H1 (cell line): Measurements from ENCODE around the gene ST6GALNAC3. TPM values are rescaled to one million over a fixed set of nuclear protein-coding genes. Genes with fewer than 3 reads are reported as not detected.

ENCODE experiments used
- CTCF ChIA-PET: fragments of 300-600 bp; sonication (Branson Sonifier 250); formaldehyde crosslinking; loops from one replicate; lab custom pipeline; 2021; ENCODE audit not compliant: partially characterized antibody; lab: Charles Lee
- POLR2A ChIA-PET: fragments of 300-600 bp; sonication (Branson Sonifier 250); formaldehyde crosslinking; loops from one replicate; lab custom pipeline; 2021; ENCODE audit warnings: inconsistent platforms; ENCODE audit not compliant: partially characterized antibody; lab: Charles Lee
- DNase-seq, 2 experiments: peaks; one replicate each; pipeline versions ENCODE4 v3.0.0 to v3.0.0-alpha.2; 2010 to 2022; ENCODE audit warnings: low spot score in 2 of 2, low read depth in 1 of 2, mixed read lengths in 1 of 2
- FAIRE-seq: peaks from 2 replicates; lab custom pipeline; 2011; peaks lifted over from hg19 to GRCh38; lab: Jason Lieb, UNC
- H2AFZ ChIP-seq: 2 replicates; pipeline ENCODE4 v1.8.1; 2012; ENCODE audit warnings: low read length, inconsistent platforms
- H2AK5ac ChIP-seq: 2 replicates; pipeline ENCODE4 v1.6.1; 2013; ENCODE audit warnings: low read depth, low read length
- H2BK120ac ChIP-seq: replicated peaks from 2 replicates; pipeline ENCODE3; 2013; ENCODE audit warnings: low read depth, low read length, inconsistent platforms
- H2BK12ac ChIP-seq: 2 replicates; pipeline ENCODE4 v1.6.1; 2013; ENCODE audit warnings: low read depth, low read length
- H2BK15ac ChIP-seq: 2 replicates; pipeline ENCODE4 v1.6.1; 2013; ENCODE audit warnings: low read length
- H2BK20ac ChIP-seq: 2 replicates; pipeline ENCODE4 v1.6.1; 2013; ENCODE audit warnings: low read length
- H2BK5ac ChIP-seq: 2 replicates; pipeline ENCODE4 v1.6.1; 2013; ENCODE audit warnings: low read depth, low read length
- H3K14ac ChIP-seq: 2 replicates; pipeline ENCODE4 v1.6.1; 2013; ENCODE audit warnings: inconsistent platforms; ENCODE audit not compliant: insufficient read length
- H3K18ac ChIP-seq: 2 replicates; pipeline ENCODE4 v1.6.1; 2013; ENCODE audit warnings: low read length; ENCODE audit errors: extremely low read depth
- H3K23ac ChIP-seq: 2 replicates; pipeline ENCODE4 v1.6.1; 2013; ENCODE audit warnings: inconsistent platforms; ENCODE audit not compliant: insufficient read length
- H3K23me2 ChIP-seq: 2 replicates; pipeline ENCODE4 v1.6.1; 2013; ENCODE audit warnings: low read depth, low read length
- H3K27ac ChIP-seq: 2 replicates; pipeline ENCODE4 v1.6.1; 2011; ENCODE audit warnings: low read depth, low read length, inconsistent platforms
- H3K27me3 ChIP-seq, 4 experiments: replicated peaks in 1 of 4; 1 replicate in 1 of 4; 2 replicates in 3 of 4; pipeline versions ENCODE4 v1.6.1 to v1.8.1; 2011 to 2013; ENCODE audit warnings: low read length in 3 of 4, mild to moderate bottlenecking in 3 of 4, inconsistent platforms in 2 of 4, mixed read lengths in 2 of 4, moderate library complexity in 1 of 4; ENCODE audit not compliant: control insufficient read depth in 3 of 4, insufficient read depth in 3 of 4; ENCODE audit errors: extremely low read depth in 1 of 4
- H3K36me3 ChIP-seq, 4 experiments: 2 replicates each; pipeline versions ENCODE4 v1.6.1 to v1.8.1; 2011 to 2013; ENCODE audit warnings: mild to moderate bottlenecking in 4 of 4, low read length in 3 of 4, moderate library complexity in 2 of 4, control low read depth in 1 of 4, inconsistent platforms in 1 of 4; ENCODE audit not compliant: insufficient read depth in 4 of 4, control insufficient read depth in 2 of 4
- H3K4ac ChIP-seq: replicated peaks from 2 replicates; pipeline ENCODE3; 2013; ENCODE audit warnings: low read length, low read depth, mixed read lengths, inconsistent platforms; ENCODE audit not compliant: insufficient read length
- H3K4me1 ChIP-seq, 4 experiments: replicated peaks in 1 of 4; 1 replicate in 1 of 4; 2 replicates in 3 of 4; pipeline versions ENCODE4 v1.6.1 to v1.8.1; 2011 to 2013; ENCODE audit warnings: low read length in 3 of 4, inconsistent platforms in 2 of 4, mixed read lengths in 1 of 4; ENCODE audit not compliant: insufficient read depth in 4 of 4, control insufficient read depth in 3 of 4
- H3K4me2 ChIP-seq, 2 experiments: 2 replicates each; pipeline versions ENCODE4 v1.6.1 to v1.8.1; 2011 to 2013; ENCODE audit warnings: low read depth in 2 of 2, low read length in 2 of 2, control low read depth in 1 of 2, inconsistent platforms in 1 of 2, mild to moderate bottlenecking in 1 of 2; ENCODE audit not compliant: insufficient read depth in 1 of 2
- H3K4me3 ChIP-seq, 4 experiments: fragments of 200-600, 300-600 bp in 1 of 4; sonication (generic), shearing (Covaris generic), sonication (Bioruptor Twin) in 1 of 4; 2 replicates each; pipeline versions ENCODE4 v1.5.1 to v1.8.1; 2011 to 2016; ENCODE audit warnings: low read length in 4 of 4, low read depth in 3 of 4, control low read depth in 2 of 4, inconsistent platforms in 2 of 4, mild to moderate bottlenecking in 2 of 4, mixed read lengths in 1 of 4, moderate library complexity in 1 of 4; ENCODE audit not compliant: insufficient read depth in 2 of 4; ENCODE audit errors: extremely low read depth in 1 of 4
- H3K56ac ChIP-seq: replicated peaks from 2 replicates; pipeline ENCODE3; 2013; ENCODE audit warnings: low read depth, mild to moderate bottlenecking, mixed read lengths, low read length, inconsistent platforms; ENCODE audit not compliant: insufficient read length
- H3K79me1 ChIP-seq: 2 replicates; pipeline ENCODE4 v1.6.1; 2013; ENCODE audit warnings: low read depth, low read length, control low read depth
- H3K79me2 ChIP-seq, 2 experiments: 2 replicates each; pipeline versions ENCODE4 v1.6.1 to v1.8.1; 2012 to 2013; ENCODE audit warnings: low read length in 2 of 2, mild to moderate bottlenecking in 2 of 2, inconsistent platforms in 1 of 2; ENCODE audit not compliant: insufficient read depth in 2 of 2, control insufficient read depth in 1 of 2
- H3K9ac ChIP-seq, 4 experiments: replicated peaks in 1 of 4; 1 replicate in 1 of 4; 2 replicates in 3 of 4; pipeline versions ENCODE4 v1.6.1 to v1.8.1; 2011 to 2013; ENCODE audit warnings: low read depth in 3 of 4, low read length in 3 of 4, control low read depth in 2 of 4, mild to moderate bottlenecking in 2 of 4, moderate library complexity in 2 of 4, inconsistent platforms in 1 of 4; ENCODE audit errors: extremely low read depth in 1 of 4
- H3K9me3 ChIP-seq, 2 experiments: 2 replicates each; pipeline versions ENCODE4 v1.6.1 to v1.8.1; 2012 to 2013; ENCODE audit warnings: mild to moderate bottlenecking in 2 of 2, moderate library complexity in 2 of 2, control low read depth in 1 of 2, inconsistent platforms in 1 of 2, low read depth in 1 of 2, low read length in 1 of 2, mixed read lengths in 1 of 2; ENCODE audit not compliant: insufficient read depth in 2 of 2
- H4K20me1 ChIP-seq, 2 experiments: replicated peaks in 1 of 2; 2 replicates each; pipeline versions ENCODE3 to v1.8.1; 2011 to 2013; ENCODE audit warnings: inconsistent platforms in 2 of 2, low read length in 2 of 2, mild to moderate bottlenecking in 1 of 2; ENCODE audit not compliant: insufficient read depth in 2 of 2, control insufficient read depth in 1 of 2
- H4K5ac ChIP-seq: 2 replicates; pipeline ENCODE4 v1.6.1; 2013; ENCODE audit warnings: low read length, low read depth, mixed read lengths, inconsistent platforms; ENCODE audit not compliant: insufficient read length
- H4K8ac ChIP-seq: 2 replicates; pipeline ENCODE4 v1.8.0; 2013; ENCODE audit warnings: mild to moderate bottlenecking, moderate library complexity, low read length, inconsistent platforms; ENCODE audit not compliant: insufficient read depth; ENCODE audit errors: extremely low read depth
- H4K91ac ChIP-seq: replicated peaks from 2 replicates; pipeline ENCODE3; 2013; ENCODE audit warnings: low read length, mixed read lengths, inconsistent platforms; ENCODE audit not compliant: insufficient read length
- CEBPB ChIP-seq: IDR thresholded peaks from 2 replicates; pipeline ENCODE4 v1.6.1; 2012; ENCODE audit warnings: low read depth, low read length
- HDAC2 ChIP-seq, 2 experiments: fragments of 300-600 bp in 1 of 2; sonication (generic) in 1 of 2; IDR thresholded peaks; 2 replicates each; pipeline ENCODE4 v1.6.1; 2011 to 2012; ENCODE audit warnings: low read depth in 2 of 2, low read length in 2 of 2, mild to moderate bottlenecking in 2 of 2, moderate library complexity in 2 of 2, borderline replicate concordance in 1 of 2, inconsistent platforms in 1 of 2
- MAX ChIP-seq: IDR thresholded peaks from 2 replicates; pipeline ENCODE4 v1.6.1; 2012; ENCODE audit warnings: inconsistent platforms
- RBBP5 ChIP-seq: IDR thresholded peaks from 2 replicates; pipeline ENCODE4 v1.7.1; 2012; ENCODE audit warnings: low read depth, mild to moderate bottlenecking, inconsistent platforms, low read length, moderate library complexity, borderline replicate concordance
- RFX5 ChIP-seq: IDR thresholded peaks from 2 replicates; pipeline ENCODE4 v1.6.1; 2011; ENCODE audit warnings: low read depth, low read length, improper control_type of control experiment, borderline replicate concordance
- SIN3A ChIP-seq, 2 experiments: IDR thresholded peaks in 1 of 2; conservative IDR thresholded peaks in 1 of 2; 2 replicates each; pipeline ENCODE4 v1.6.1; 2011 to 2012; ENCODE audit warnings: low read length in 2 of 2, improper control_type of control experiment in 1 of 2, low read depth in 1 of 2, mild to moderate bottlenecking in 1 of 2
- SUZ12 ChIP-seq: fragments of 200-600 bp; sonication (generic); IDR thresholded peaks from 2 replicates; pipeline ENCODE4 v1.6.1; 2012; ENCODE audit warnings: mild to moderate bottlenecking, inconsistent platforms, low read length, moderate library complexity, mixed read lengths
- TAF1 ChIP-seq: IDR thresholded peaks from 2 replicates; pipeline ENCODE4 v1.6.1; 2011; ENCODE audit warnings: mild to moderate bottlenecking, low read depth, low read length
- WGBS, 2 experiments: shearing (Covaris generic) in 1 of 2; methylation state at CpG; one replicate each; pipeline versions ENCODE4 v1.1.6 to v1.1.7; 2013 to 2015; ENCODE audit warnings: low lambda C conversion rate in 2 of 2, mixed read lengths in 2 of 2, inconsistent platforms in 1 of 2, low coverage in 1 of 2, missing lambda C conversion rate in 1 of 2; ENCODE audit not compliant: insufficient replicate concordance in 2 of 2, insufficient coverage in 1 of 2, insufficient read length in 1 of 2; ENCODE audit errors: extremely low coverage in 1 of 2, missing lambda C conversion rate in 1 of 2; 5-methylcytosine and 5-hydroxymethylcytosine counted together
- polyA plus RNA-seq, 7 experiments: library from polyadenylated mRNA; depleted of rRNA in 3 of 7; stranded (reverse) in 5 of 7; unstranded in 2 of 7; fragments of >200 nt in 5 of 7; fragments of 200-250 nt in 2 of 7; gene quantifications; 1 replicate in 5 of 7; 2 replicates in 1 of 7; 4 replicates in 1 of 7; pipeline versions ENCODE4 v1.2.1 to v1.2.3, GENCODE V29; 2011 to 2013; ENCODE audit warnings: missing spikeins in 2 of 7, mixed read lengths in 2 of 7
- total RNA-seq: library from RNA; stranded (reverse); fragmentation: NEBNext Ultra II Directional; extraction: Animal tissue kit (Norgen Biotek cat#: 25700); gene quantifications from 2 replicates; pipeline ENCODE4 v1.2.1, GENCODE V29; 2021

ST6GALNAC3 gene
- total and polyA plus RNA-seq, 2 of the 8 experiments (the other 6 are each of a cell fraction or from before 2014, with no cell fraction given), result 4.9 to 19.0 TPM

DNA sequence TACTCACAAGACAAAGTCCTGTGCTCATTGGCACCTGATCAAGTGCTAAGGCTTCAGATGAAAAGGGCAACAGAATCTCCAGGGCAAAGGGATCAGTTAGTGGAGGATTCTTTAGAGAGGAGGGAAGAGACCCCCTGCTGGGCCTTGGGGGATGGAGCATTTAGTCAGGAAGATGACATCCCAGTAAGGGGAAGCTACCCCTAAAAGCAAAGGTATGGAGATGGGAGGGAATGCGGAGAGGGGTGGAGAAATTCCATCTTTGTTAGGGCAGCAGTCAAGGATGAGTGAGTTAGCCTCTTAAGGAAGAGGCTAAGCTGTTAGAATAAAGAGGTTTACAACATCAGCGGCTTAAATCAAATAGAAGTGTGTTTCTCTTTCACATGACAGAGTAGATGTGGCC, 67.4 kb downstream of the ST6GALNAC3 start:
- 88% methylated on average over 2 of the region's 2 CpGs; no CpG with 5 or more reads in 1 of the 2 experiments for WGBS, 2 experiments
- Histone ChIP-seq H2BK120ac (no peak overlapping the region), H3K14ac (no peak overlapping the region), H3K4ac (no peak overlapping the region), H3K27me3 (no peaks in the 10 kb centered on the region), H3K79me1 (peaks cover 2% of the 10 kb centered on the region; the same call in 1 of the 2 replicates), H3K4me2 (no peak overlapping the region), H3K79me2 (no peaks in the 10 kb centered on the region), H2AK5ac (no peak overlapping the region), H3K23me2 (no peaks in the 10 kb centered on the region; the same call in 1 of the 2 replicates), H2BK12ac (no peak overlapping the region), H2BK15ac (no peak overlapping the region), H3K23ac (no peak overlapping the region), H4K8ac (no peak overlapping the region), H3K36me3 (no peaks in the 10 kb centered on the region), H2BK5ac (no peak overlapping the region), H3K9ac (no peak overlapping the region), H4K20me1 (no peaks in the 10 kb centered on the region), H3K4me3 (no peak overlapping the region), H4K5ac (no peak overlapping the region), H3K18ac (no peak overlapping the region), H2BK20ac (no peak overlapping the region), H4K91ac (no peak overlapping the region), H3K4me1 (peaks cover 0 to 13% (median 6%) of the 10 kb centered on the region in 4 experiments; a peak in 5 of 7 replicates), H2AFZ (no peak overlapping the region), H3K56ac (no peak overlapping the region), H3K9me3 (no peaks in the 10 kb centered on the region), H3K27ac (no peak overlapping the region)
- DNase-seq (no peak), FAIRE-seq (no peak)
- TF ChIP-seq SIN3A (conservative IDR thresholded peaks at IDR 0.05 in 1 of 2, IDR thresholded peaks at IDR 0.05 in 1 of 2; ENCODE audit: low read depth in 1 of 2, low read length in 2 of 2) (no peak), SUZ12 (no peak), RFX5 (no peak), TAF1 (no peak), MAX (no peak), CEBPB (no peak), HDAC2 (IDR thresholded peaks at IDR 0.05; ENCODE audit: borderline replicate concordance in 1 of 2, low read depth in 2 of 2, low read length in 2 of 2) (no peak), RBBP5 (no peak)
- ChIA-PET CTCF (interaction anchor here (0.9 to 1.9 kb wide), 4 partner anchors 9 to 151 kb away, joined by 3 to 7 read pairs (median 4); no protein-coding TSS in a partner anchor), POLR2A (interaction anchor here (0.6 kb wide), 1 partner anchor 48 kb away, joined by 3 read pairs; no protein-coding TSS in a partner anchor)
